ENCODE results near the gene CALCOCO1. TPM values are rescaled to one million over a fixed set of nuclear protein-coding genes. Genes with fewer than 3 reads are reported as not detected.

Gene CALCOCO1
- total and polyA plus RNA-seq, 7 experiments from 2014 or later, result 58.7 to 175 (median 90.7) TPM

DNA sequence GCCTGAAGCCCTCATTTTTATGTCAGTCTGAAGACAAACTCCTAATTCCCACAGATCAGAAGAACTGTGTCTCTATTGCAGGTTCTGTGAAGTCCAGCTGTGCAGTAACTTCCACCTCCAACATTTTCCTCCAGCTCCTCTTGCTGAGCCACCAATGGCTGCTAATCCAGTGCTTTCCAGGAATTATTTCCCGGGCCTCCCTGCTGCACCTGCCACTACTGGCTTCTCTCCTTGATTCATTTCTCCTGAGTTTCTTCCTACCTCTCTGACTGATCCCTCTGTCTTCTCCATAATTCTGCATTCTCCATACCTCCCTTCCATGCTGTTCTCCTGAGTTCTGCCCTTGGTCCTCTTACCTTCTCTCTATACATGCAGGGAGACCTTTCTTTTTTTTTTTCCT lies 21.2 kb downstream of the CALCOCO1 start:
- ChIA-PET CTCF (interaction anchor here (5.1 kb wide), 1 partner anchor 39 kb away, joined by 132 read pairs; no protein-coding TSS in a partner anchor), POLR2A (no interaction called here)

DNA sequence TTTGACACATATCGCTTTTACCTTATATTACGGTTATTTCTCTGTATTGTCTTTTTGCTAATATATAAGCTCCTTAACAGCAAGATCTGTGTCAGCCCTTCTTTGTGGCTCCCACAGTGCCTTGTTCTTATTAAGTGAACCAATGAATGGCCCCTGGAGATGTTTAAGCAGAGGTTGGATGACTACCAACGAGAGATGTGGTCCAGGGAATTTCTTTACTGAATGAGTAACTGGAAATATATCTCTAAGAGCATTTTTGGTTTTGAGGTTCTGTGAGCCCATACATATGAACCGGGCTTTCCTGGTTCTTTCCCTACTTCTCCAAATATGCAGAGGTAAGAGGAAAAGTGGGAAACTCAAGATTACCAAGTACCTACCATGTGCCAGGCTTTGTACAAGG lies 23.5 kb downstream of the CALCOCO1 start:
- H3K27ac ChIP-seq (ENCODE audit: low read depth, low read length), result no peak overlapping the region
- H3K4me3 ChIP-seq (ENCODE audit: low read length), result no peak overlapping the region
- H3K9me3 Mint-ChIP-seq, result peaks cover 0 to 1% (median 0%) of the 10 kb centered on the region in 11 donors
- no peak overlapping the region for H3K27ac Mint-ChIP-seq
- H3K4me1 Mint-ChIP-seq, result peaks cover 0 to 4% (median 0%) of the 10 kb centered on the region in 7 donors
- H3K36me3 ChIP-seq (ENCODE audit: control insufficient read depth in 2 of 3, insufficient read depth in 3 of 3, low read length in 3 of 3), result no peaks in the 10 kb centered on the region
- no peaks in the 10 kb centered on the region for H3K4me1 ChIP-seq (ENCODE audit: control insufficient read depth in 2 of 2, insufficient read depth in 2 of 2, low read length in 2 of 2)
- H3K9me3 ChIP-seq (ENCODE audit: control insufficient read depth in 2 of 3, low read length in 3 of 3), result no peaks in the 10 kb centered on the region
- no peak overlapping the region for H3K4me3 Mint-ChIP-seq
- peaks cover 7 to 9% of the 10 kb centered on the region in 2 donors for H3K27me3 ChIP-seq (ENCODE audit: control insufficient read depth in 2 of 2, insufficient read depth in 2 of 2, low read length in 2 of 2)
- POLR2A ChIA-PET, result interaction anchor here (0.6 to 0.7 kb wide), 2 partner anchors 11 to 22 kb away, joined by 3 to 4 read pairs; no protein-coding TSS in a partner anchor
- intact Hi-C loops (cut with micrococcal nuclease), result loop anchor here in 1 of 2 donors (5.0 kb wide), 1 partner anchor 504 kb away; no protein-coding TSS in a partner anchor
- no peak for DNase-seq
- CTCF ChIA-PET, result interaction anchor here (1.2 to 5.1 kb wide), 2 partner anchors 31 to 41 kb away, joined by 4 to 132 read pairs; no protein-coding TSS in a partner anchor
- H3K36me3 Mint-ChIP-seq, result no peaks in the 10 kb centered on the region
- peaks cover 56 to 83% (median 65%) of the 10 kb centered on the region in 5 donors for H3K27me3 Mint-ChIP-seq
- no peak for ATAC-seq

More for the DNA sequence above, 21.2 kb downstream of the CALCOCO1 start:
- no peaks in the 10 kb centered on the region for H3K4me1 ChIP-seq (ENCODE audit: control insufficient read depth in 2 of 2, insufficient read depth in 2 of 2, low read length in 2 of 2)
- no peak for ATAC-seq
- no peak overlapping the region for H3K27ac ChIP-seq (ENCODE audit: low read depth, low read length)
- intact Hi-C loops (cut with micrococcal nuclease), result no loop called here
- H3K9me3 Mint-ChIP-seq, result peaks cover 0 to 1% (median 0%) of the 10 kb centered on the region in 11 donors
- DNase-seq, result no peak
- H3K9me3 ChIP-seq (ENCODE audit: control insufficient read depth in 2 of 3, low read length in 3 of 3), result no peaks in the 10 kb centered on the region
- peaks cover 7 to 9% of the 10 kb centered on the region in 2 donors for H3K27me3 ChIP-seq (ENCODE audit: control insufficient read depth in 2 of 2, insufficient read depth in 2 of 2, low read length in 2 of 2)
- no peak overlapping the region for H3K4me3 ChIP-seq (ENCODE audit: low read length)
- peaks cover 0 to 4% (median 2%) of the 10 kb centered on the region in 7 donors for H3K4me1 Mint-ChIP-seq
- no peaks in the 10 kb centered on the region for H3K36me3 Mint-ChIP-seq
- peaks cover 35 to 71% (median 43%) of the 10 kb centered on the region in 5 donors for H3K27me3 Mint-ChIP-seq
- H3K36me3 ChIP-seq (ENCODE audit: control insufficient read depth in 2 of 3, insufficient read depth in 3 of 3, low read length in 3 of 3), result no peaks in the 10 kb centered on the region
- no peak overlapping the region for H3K4me3 Mint-ChIP-seq
- no peak overlapping the region for H3K27ac Mint-ChIP-seq

DNA sequence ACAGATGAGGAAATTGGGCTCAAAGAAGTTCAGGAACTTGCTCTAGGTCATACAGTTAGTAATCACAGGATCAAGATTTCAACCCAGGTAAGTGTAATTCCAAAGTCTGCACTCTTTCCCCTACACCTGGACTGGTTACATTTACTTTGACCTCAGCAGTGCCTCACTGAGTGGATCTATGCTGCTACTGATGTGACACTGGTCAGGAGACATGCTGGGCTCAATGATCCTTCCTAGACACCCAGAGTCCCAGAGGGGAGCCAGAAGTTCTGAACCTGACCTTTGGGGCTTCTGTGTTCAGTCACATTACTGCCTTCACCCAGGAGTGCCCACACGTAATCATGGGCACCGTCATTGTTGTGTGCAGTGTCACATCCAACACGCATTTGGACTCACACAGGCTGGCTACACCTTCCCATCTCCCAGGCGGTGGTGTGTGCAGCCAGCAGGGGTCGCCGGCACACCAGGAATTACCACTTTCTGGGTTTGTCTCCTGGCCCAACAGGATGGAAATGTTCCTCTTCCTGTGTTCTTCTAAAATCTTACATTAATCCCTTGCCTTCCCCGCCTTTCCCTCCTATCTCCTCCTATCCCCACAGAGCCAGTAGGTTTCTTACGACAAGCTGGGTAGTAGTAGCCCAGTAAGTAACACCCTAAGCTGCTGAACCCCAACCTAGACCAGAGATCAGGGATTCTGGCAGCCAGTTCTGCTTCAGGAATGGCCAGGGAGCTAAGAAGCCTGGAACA lies 25.6 kb downstream of the CALCOCO1 start:
- no peak overlapping the region for H3K27ac Mint-ChIP-seq
- H3K4me3 ChIP-seq (ENCODE audit: low read length), result no peak overlapping the region
- DNase-seq (peak; percentile 48 to 74 (median 70)), ATAC-seq (peak; percentile 92)
- CTCF ChIA-PET, result interaction anchor here (0.6 to 5.1 kb wide), 14 partner anchors 9 to 508 kb away, joined by 3 to 132 read pairs (median 4); no protein-coding TSS in a partner anchor
- H3K4me3 Mint-ChIP-seq, result no peak overlapping the region
- H3K9me3 Mint-ChIP-seq, result no peaks in the 10 kb centered on the region
- H3K27me3 Mint-ChIP-seq, result peaks cover 76 to 90% (median 82%) of the 10 kb centered on the region in 5 donors
- peaks cover 5 to 10% (median 7%) of the 10 kb centered on the region in 7 donors for H3K4me1 Mint-ChIP-seq
- peaks cover 0 to 3% (median 0%) of the 10 kb centered on the region in 5 donors for H3K36me3 Mint-ChIP-seq
- POLR2A ChIA-PET, result interaction anchor here (0.6 to 1.2 kb wide), 4 partner anchors 42 to 50 kb away, joined by 3 to 8 read pairs (median 4); partner anchors contain the start of gene CISTR
- intact Hi-C loops (cut with micrococcal nuclease), result loop anchor here (1.0 to 5.0 kb wide), 3 partner anchors 42 to 506 kb away; no protein-coding TSS in a partner anchor
- no peaks in the 10 kb centered on the region for H3K36me3 ChIP-seq (ENCODE audit: control insufficient read depth in 2 of 3, insufficient read depth in 3 of 3, low read length in 3 of 3)
- H3K27ac ChIP-seq (ENCODE audit: low read depth, low read length), result no peak overlapping the region
- H3K4me1 ChIP-seq (ENCODE audit: control insufficient read depth in 2 of 2, insufficient read depth in 2 of 2, low read length in 2 of 2), result peaks cover 0 to 4% of the 10 kb centered on the region in 2 donors
- H3K27me3 ChIP-seq (ENCODE audit: control insufficient read depth in 2 of 2, insufficient read depth in 2 of 2, low read length in 2 of 2), result peaks cover 11 to 12% of the 10 kb centered on the region in 2 donors
- H3K9me3 ChIP-seq (ENCODE audit: control insufficient read depth in 2 of 3, low read length in 3 of 3), result no peaks in the 10 kb centered on the region

DNA sequence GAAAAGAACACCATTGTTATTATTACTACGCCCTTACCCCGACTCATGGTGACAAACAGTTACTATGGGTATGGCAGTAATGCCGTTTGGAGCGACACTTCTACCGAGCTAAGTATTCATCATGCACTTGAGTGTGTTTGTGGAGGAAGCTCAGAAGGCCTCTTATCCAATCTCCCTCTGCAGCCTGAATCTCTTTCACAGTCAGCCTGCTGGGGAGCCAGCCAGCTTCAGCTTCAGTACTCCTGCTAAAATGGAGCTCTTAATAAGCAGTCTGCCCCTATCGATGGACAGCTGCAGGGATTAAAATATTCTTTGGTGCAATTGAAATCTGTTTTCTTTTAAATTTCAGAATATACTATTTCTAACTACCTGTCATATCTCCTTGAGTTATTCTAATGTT lies 26.7 kb downstream of the CALCOCO1 start:
- Histone ChIP-seq H3K27ac (ENCODE audit: low read depth, low read length) (no peak overlapping the region), H3K36me3 (ENCODE audit: control insufficient read depth in 2 of 3, insufficient read depth in 3 of 3, low read length in 3 of 3) (no peaks in the 10 kb centered on the region), H3K4me3 (ENCODE audit: low read length) (no peak overlapping the region), H3K27me3 (ENCODE audit: control insufficient read depth in 2 of 2, insufficient read depth in 2 of 2, low read length in 2 of 2) (peaks cover 21 to 22% of the 10 kb centered on the region in 2 donors), H3K9me3 (ENCODE audit: control insufficient read depth in 2 of 3, low read length in 3 of 3) (no peaks in the 10 kb centered on the region), H3K4me1 (ENCODE audit: control insufficient read depth in 2 of 2, insufficient read depth in 2 of 2, low read length in 2 of 2) (peaks cover 0 to 15% of the 10 kb centered on the region in 2 donors)
- Mint-ChIP-seq H3K36me3 (peaks cover 0 to 6% (median 0%) of the 10 kb centered on the region in 5 donors), H3K4me3 (no peak overlapping the region), H3K9me3 (no peaks in the 10 kb centered on the region), H3K4me1 (peaks cover 14 to 21% (median 17%) of the 10 kb centered on the region in 7 donors), H3K27me3 (peaks cover 79 to 92% (median 85%) of the 10 kb centered on the region in 5 donors), H3K27ac (peak overlapping the region in 1 of 9 donors; percentile 15)
- ChIA-PET POLR2A (interaction anchor here (1.2 kb wide), 1 partner anchor 46 kb away, joined by 3 read pairs; no protein-coding TSS in a partner anchor), CTCF (interaction anchor here (0.6 to 9.1 kb wide), 9 partner anchors 23 to 791 kb away, joined by 3 to 143 read pairs (median 4); partner anchors contain the start of genes ATP5MC2 and CALCOCO1)
- intact Hi-C loops (cut with micrococcal nuclease), result loop anchor here in 1 of 2 donors (5.0 kb wide), 1 partner anchor 507 kb away; no protein-coding TSS in a partner anchor
- DNase-seq (no peak), ATAC-seq (no peak)

GRCh38 chr12:53699678-53700025 lies 27.6 kb downstream of the CALCOCO1 start:
- peaks cover 26% of the 10 kb centered on the region in 2 donors for H3K27me3 ChIP-seq (ENCODE audit: control insufficient read depth in 2 of 2, insufficient read depth in 2 of 2, low read length in 2 of 2)
- ATAC-seq (no peak), DNase-seq (no peak)
- H3K4me3 ChIP-seq (ENCODE audit: low read length), result no peak overlapping the region
- no peak overlapping the region for H3K27ac Mint-ChIP-seq
- no peak overlapping the region for H3K4me3 Mint-ChIP-seq
- no peaks in the 10 kb centered on the region for H3K9me3 ChIP-seq (ENCODE audit: control insufficient read depth in 2 of 3, low read length in 3 of 3)
- H3K36me3 ChIP-seq (ENCODE audit: control insufficient read depth in 2 of 3, insufficient read depth in 3 of 3, low read length in 3 of 3), result no peaks in the 10 kb centered on the region
- POLR2A ChIA-PET, result no interaction called here
- H3K9me3 Mint-ChIP-seq, result no peaks in the 10 kb centered on the region
- peaks cover 85 to 96% (median 93%) of the 10 kb centered on the region in 5 donors for H3K27me3 Mint-ChIP-seq
- H3K36me3 Mint-ChIP-seq, result peaks cover 0 to 6% (median 0%) of the 10 kb centered on the region in 5 donors
- CTCF ChIA-PET, result interaction anchor here (0.6 to 9.1 kb wide), 8 partner anchors 23 to 65 kb away, joined by 3 to 143 read pairs (median 4); partner anchors contain the start of gene CALCOCO1
- H3K27ac ChIP-seq (ENCODE audit: low read depth, low read length), result no peak overlapping the region
- peaks cover 6 to 21% of the 10 kb centered on the region in 2 donors for H3K4me1 ChIP-seq (ENCODE audit: control insufficient read depth in 2 of 2, insufficient read depth in 2 of 2, low read length in 2 of 2)
- H3K4me1 Mint-ChIP-seq, result peaks cover 21 to 30% (median 25%) of the 10 kb centered on the region in 7 donors
- intact Hi-C loops (cut with micrococcal nuclease), result loop anchor here in 1 of 2 donors (5.0 kb wide), 1 partner anchor 508 kb away; no protein-coding TSS in a partner anchor

- no peaks in the 10 kb centered on the region for H3K9me3 ChIP-seq (ENCODE audit: control insufficient read depth in 2 of 3, low read length in 3 of 3)
- no peaks in the 10 kb centered on the region for H3K9me3 Mint-ChIP-seq
- peaks cover 27 to 35% (median 30%) of the 10 kb centered on the region in 7 donors for H3K4me1 Mint-ChIP-seq
- H3K4me3 ChIP-seq (ENCODE audit: low read length), result no peak overlapping the region
- H3K27ac ChIP-seq (ENCODE audit: low read depth, low read length), result no peak overlapping the region
- intact Hi-C loops (cut with micrococcal nuclease), result no loop called here
- peaks cover 85 to 96% (median 95%) of the 10 kb centered on the region in 5 donors for H3K27me3 Mint-ChIP-seq
- ATAC-seq, result no peak
- no peaks in the 10 kb centered on the region for H3K36me3 ChIP-seq (ENCODE audit: control insufficient read depth in 2 of 3, insufficient read depth in 3 of 3, low read length in 3 of 3)
- peaks cover 0 to 6% (median 0%) of the 10 kb centered on the region in 5 donors for H3K36me3 Mint-ChIP-seq
- peaks cover 26 to 31% of the 10 kb centered on the region in 2 donors for H3K27me3 ChIP-seq (ENCODE audit: control insufficient read depth in 2 of 2, insufficient read depth in 2 of 2, low read length in 2 of 2)
- CTCF ChIA-PET, result interaction anchor here (1.0 to 9.1 kb wide), 4 partner anchors 23 to 46 kb away, joined by 3 to 143 read pairs (median 5); no protein-coding TSS in a partner anchor
- peaks cover 7 to 23% of the 10 kb centered on the region in 2 donors for H3K4me1 ChIP-seq (ENCODE audit: control insufficient read depth in 2 of 2, insufficient read depth in 2 of 2, low read length in 2 of 2)
- H3K27ac Mint-ChIP-seq, result no peak overlapping the region
- POLR2A ChIA-PET, result no interaction called here
- no peak overlapping the region for H3K4me3 Mint-ChIP-seq
- DNase-seq, result no peak
These were observed 28.1 kb downstream of the CALCOCO1 start for GRCh38 chr12:53698948-53699677.

Data from naive thymus-derived CD4-positive, alpha-beta T cell (primary cell).